Endothelial cell of umbilical vein (primary cell): ENCODE results near the gene BLOC1S3. TPM values are rescaled to one million over a fixed set of nuclear protein-coding genes. Genes with fewer than 3 reads are reported as not detected.

Experiments used
- BruUV-seq: library from RNA; stranded (reverse); fragments of 400-500 nt; replicated peaks from 2 replicates; lab custom pipeline; 2021; lab: Mats Ljungman, UMichigan
- CTCF ChIA-PET: fragments of 300-600, 350-600 bp; sonication (Branson Sonifier 250); formaldehyde crosslinking; loops from one replicate; lab custom pipeline; 2021; ENCODE audit warnings: antibody characterized with exemption, inconsistent platforms; lab: Charles Lee
- POLR2A ChIA-PET: fragments of 300-600, 350-600 bp; sonication (Branson Sonifier 250); formaldehyde crosslinking; loops from one replicate; lab custom pipeline; 2021; ENCODE audit warnings: antibody characterized with exemption, inconsistent platforms; lab: Charles Lee
- DNase-seq: peaks from one replicate; pipeline ENCODE4 v3.0.0-alpha.2; 2011; ENCODE audit warnings: low read depth, low spot score
- FAIRE-seq: peaks from 2 replicates; lab custom pipeline; 2011; peaks lifted over from hg19 to GRCh38; lab: Jason Lieb, UNC
- H2AFZ ChIP-seq: 2 replicates; pipeline ENCODE4 v1.6.0; 2012; ENCODE audit warnings: low read depth, low read length, control low read depth, inconsistent platforms
- H3K27ac ChIP-seq: 2 replicates; pipeline ENCODE4 v1.5.1; 2011; ENCODE audit warnings: low read depth, mild to moderate bottlenecking, control low read depth, low read length, moderate library complexity; ENCODE audit not compliant: insufficient read depth
- H3K27me3 ChIP-seq, 2 experiments: 2 replicates each; pipeline versions ENCODE4 v1.6.0 to v1.6.1; 2011; ENCODE audit warnings: low read length in 2 of 2, mixed read lengths in 1 of 2; ENCODE audit not compliant: control insufficient read depth in 2 of 2, insufficient read depth in 2 of 2
- H3K36me3 ChIP-seq, 2 experiments: 2 replicates in 1 of 2; 3 replicates in 1 of 2; pipeline ENCODE4 v1.5.1; 2011; ENCODE audit warnings: low read length in 2 of 2, mild to moderate bottlenecking in 1 of 2, moderate library complexity in 1 of 2; ENCODE audit not compliant: control insufficient read depth in 2 of 2, insufficient read depth in 2 of 2; ENCODE audit errors: extremely low read depth in 1 of 2
- H3K4me1 ChIP-seq: 3 replicates; pipeline ENCODE4 v1.5.1; 2011; ENCODE audit warnings: mild to moderate bottlenecking, low read length; ENCODE audit not compliant: control insufficient read depth, insufficient read depth; ENCODE audit errors: extremely low read depth
- H3K4me2 ChIP-seq: 2 replicates; pipeline ENCODE4 v1.6.1; 2011; ENCODE audit warnings: low read length, control low read depth, mixed read lengths; ENCODE audit not compliant: insufficient read depth
- H3K4me3 ChIP-seq, 3 experiments: fragments of 200-600 bp in 1 of 3; sonication (generic), shearing (Covaris generic) in 1 of 3; replicated peaks in 1 of 3; 2 replicates each; pipeline ENCODE4 v1.5.1; 2011 to 2016; ENCODE audit warnings: control low read depth in 3 of 3, low read length in 3 of 3, mild to moderate bottlenecking in 2 of 3, inconsistent platforms in 1 of 3, low read depth in 1 of 3, moderate library complexity in 1 of 3; ENCODE audit not compliant: insufficient read depth in 1 of 3
- H3K79me2 ChIP-seq: 2 replicates; pipeline ENCODE4 v1.6.0; 2012; ENCODE audit warnings: low read length, inconsistent platforms; ENCODE audit not compliant: control insufficient read depth, insufficient read depth
- H3K9ac ChIP-seq: replicated peaks from 2 replicates; pipeline ENCODE3; 2011; ENCODE audit warnings: low read length, control low read depth; ENCODE audit not compliant: insufficient read depth; ENCODE audit errors: extremely low read depth
- H3K9me1 ChIP-seq: replicated peaks from 3 replicates; pipeline ENCODE4 v1.6.0; 2011; ENCODE audit warnings: mild to moderate bottlenecking, low read length; ENCODE audit not compliant: control insufficient read depth, insufficient read depth; ENCODE audit errors: extremely low read depth
- H3K9me3 ChIP-seq: replicated peaks from 2 replicates; pipeline ENCODE4 v1.5.1; 2012; ENCODE audit warnings: low read length, inconsistent platforms; ENCODE audit not compliant: control insufficient read depth, insufficient read depth
- H4K20me1 ChIP-seq: replicated peaks from 2 replicates; pipeline ENCODE3; 2011; ENCODE audit warnings: mild to moderate bottlenecking, low read length; ENCODE audit not compliant: control insufficient read depth, insufficient read depth; ENCODE audit errors: extremely low read depth
- EZH2 ChIP-seq: IDR thresholded peaks from 2 replicates; pipeline ENCODE4 v1.6.1; 2012; ENCODE audit warnings: borderline replicate concordance, low read depth, mild to moderate bottlenecking, moderate library complexity, low read length, inconsistent platforms; ENCODE audit not compliant: severe bottlenecking
- FOS ChIP-seq: IDR thresholded peaks from 2 replicates; pipeline ENCODE4 v1.6.1; 2011; ENCODE audit warnings: mild to moderate bottlenecking, low read length, moderate library complexity, borderline replicate concordance; ENCODE audit not compliant: insufficient read depth
- GATA2 ChIP-seq: IDR thresholded peaks from 2 replicates; pipeline ENCODE4 v1.7.0; 2011; ENCODE audit warnings: low read depth, mild to moderate bottlenecking, moderate library complexity, mixed read lengths, low read length; ENCODE audit not compliant: insufficient read length, insufficient read depth
- JUN ChIP-seq: IDR thresholded peaks from 2 replicates; pipeline ENCODE4 v1.6.1; 2011; ENCODE audit warnings: borderline replicate concordance, low read depth; ENCODE audit not compliant: insufficient read length, insufficient read depth
- MYC ChIP-seq: IDR thresholded peaks from one replicate; pipeline ENCODE4 v1.6.1; 2011; ENCODE audit warnings: mild to moderate bottlenecking, low read depth, low read length
- POLR2A ChIP-seq: IDR thresholded peaks from 2 replicates; pipeline ENCODE4 v1.6.1; 2012; ENCODE audit warnings: low read depth, mild to moderate bottlenecking, control low read depth, low read length
- POLR2AphosphoS5 ChIP-seq: IDR thresholded peaks from 2 replicates; pipeline ENCODE4 v1.6.1; 2012; ENCODE audit warnings: low read depth, mild to moderate bottlenecking, control low read depth, low read length, moderate library complexity; ENCODE audit not compliant: insufficient read depth
- dilution Hi-C: fragments of 300-500 bp; cut with MboI; formaldehyde crosslinking; loops from one replicate; pipeline ENCODE4 v1.15.0; 2019; ENCODE audit warnings: low sequenced_read_pairs; ENCODE audit not compliant: extremely low pct_ligation_motif_present
- intact Hi-C: fragments of 100-400 bp; cut with micrococcal nuclease; formaldehyde crosslinking; loops from one replicate; pipeline ENCODE4 v1.10.0; 2022
- polyA plus RNA-seq, 4 experiments: library from polyadenylated mRNA; depleted of rRNA in 3 of 4; stranded (reverse) in 3 of 4; unstranded in 1 of 4; fragments of >200 nt; gene quantifications; 2 replicates each; pipeline versions ENCODE4 v1.2.1 to v1.2.3, GENCODE V29; 2011 to 2012; ENCODE audit warnings: missing spikeins in 1 of 4
- total RNA-seq: library from RNA; stranded (reverse); gene quantifications from 2 replicates; pipeline ENCODE4 v1.2.3, GENCODE V29; 2021
- TF ChIP-seq, protein P1 (sequence below), 2 donors: IDR thresholded peaks; 1 replicate in 1 of 2; 2 replicates in 1 of 2; pipeline ENCODE4 v1.5.1; 2011; ENCODE audit warnings: low read length in 2 of 2, mild to moderate bottlenecking in 2 of 2, moderate library complexity in 2 of 2, control low read depth in 1 of 2, inconsistent platforms in 1 of 2, low read depth in 1 of 2; ENCODE audit not compliant: insufficient read depth in 1 of 2; ENCODE audit errors: extremely low read depth in 1 of 2
- TF ChIP-seq, protein P2 (sequence below): IDR thresholded peaks from 2 replicates; pipeline ENCODE4 v1.6.1; 2011; ENCODE audit not compliant: insufficient read depth, insufficient read length

Gene BLOC1S3
- total and polyA plus RNA-seq, 2 donors (not counting 3 experiments of a cell fraction or from before 2014, with no cell fraction given), result 13.6 to 17.4 TPM

DNA sequence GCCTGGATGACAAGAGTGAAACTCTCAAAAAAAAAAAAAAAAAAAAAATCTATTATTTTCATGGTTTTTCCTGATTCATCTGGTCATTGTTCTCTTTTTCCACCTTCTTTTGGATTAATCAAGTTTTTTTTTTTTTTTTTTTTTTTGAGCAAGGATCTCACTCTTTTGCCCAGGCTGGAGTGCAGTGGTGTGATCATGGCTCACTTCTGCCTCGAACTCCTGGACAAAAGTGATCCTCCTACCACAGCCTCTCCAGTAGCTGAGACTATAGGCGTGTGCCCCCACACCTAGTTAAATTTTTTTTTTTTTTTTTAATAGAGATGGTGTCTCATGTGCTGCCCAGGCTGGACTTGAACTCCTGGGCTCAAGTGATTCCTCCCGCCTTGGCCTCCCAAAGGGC is 27.7 kb downstream of the BLOC1S3 start:
- intact Hi-C loops, result no loop called here
- BruUV-seq, result no TSS peak
- Histone ChIP-seq H3K4me3 (no peak overlapping the region), H3K9me3 (no peaks in the 10 kb centered on the region), H4K20me1 (no peaks in the 10 kb centered on the region), H3K27me3 (no peaks in the 10 kb centered on the region), H2AFZ (no peak overlapping the region), H3K36me3 (no peaks in the 10 kb centered on the region), H3K9ac (no peak overlapping the region), H3K79me2 (no peaks in the 10 kb centered on the region), H3K4me1 (peaks cover under 1% of the 10 kb centered on the region), H3K4me2 (no peak overlapping the region), H3K9me1 (no peaks in the 10 kb centered on the region), H3K27ac (no peak overlapping the region)
- POLR2A ChIA-PET, result no interaction called here
- dilution Hi-C loops, result no loop called here
- CTCF ChIA-PET, result interaction anchor here (0.7 to 1.7 kb wide), 4 partner anchors 9 to 132 kb away, joined by 3 to 4 read pairs (median 3); no protein-coding TSS in a partner anchor
- no peak for FAIRE-seq
- no peak for TF ChIP-seq JUN
- no peak for TF ChIP-seq GATA2
- TF ChIP-seq, protein P1, sequence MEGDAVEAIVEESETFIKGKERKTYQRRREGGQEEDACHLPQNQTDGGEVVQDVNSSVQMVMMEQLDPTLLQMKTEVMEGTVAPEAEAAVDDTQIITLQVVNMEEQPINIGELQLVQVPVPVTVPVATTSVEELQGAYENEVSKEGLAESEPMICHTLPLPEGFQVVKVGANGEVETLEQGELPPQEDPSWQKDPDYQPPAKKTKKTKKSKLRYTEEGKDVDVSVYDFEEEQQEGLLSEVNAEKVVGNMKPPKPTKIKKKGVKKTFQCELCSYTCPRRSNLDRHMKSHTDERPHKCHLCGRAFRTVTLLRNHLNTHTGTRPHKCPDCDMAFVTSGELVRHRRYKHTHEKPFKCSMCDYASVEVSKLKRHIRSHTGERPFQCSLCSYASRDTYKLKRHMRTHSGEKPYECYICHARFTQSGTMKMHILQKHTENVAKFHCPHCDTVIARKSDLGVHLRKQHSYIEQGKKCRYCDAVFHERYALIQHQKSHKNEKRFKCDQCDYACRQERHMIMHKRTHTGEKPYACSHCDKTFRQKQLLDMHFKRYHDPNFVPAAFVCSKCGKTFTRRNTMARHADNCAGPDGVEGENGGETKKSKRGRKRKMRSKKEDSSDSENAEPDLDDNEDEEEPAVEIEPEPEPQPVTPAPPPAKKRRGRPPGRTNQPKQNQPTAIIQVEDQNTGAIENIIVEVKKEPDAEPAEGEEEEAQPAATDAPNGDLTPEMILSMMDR (IDR thresholded peaks at IDR 0.05; ENCODE audit: extremely low read depth in 1 of 2, insufficient read depth in 1 of 2, low read depth in 1 of 2, low read length in 2 of 2), result no peak
- TF ChIP-seq POLR2AphosphoS5, result no peak
- no peak for TF ChIP-seq MYC
- TF ChIP-seq, protein P2, sequence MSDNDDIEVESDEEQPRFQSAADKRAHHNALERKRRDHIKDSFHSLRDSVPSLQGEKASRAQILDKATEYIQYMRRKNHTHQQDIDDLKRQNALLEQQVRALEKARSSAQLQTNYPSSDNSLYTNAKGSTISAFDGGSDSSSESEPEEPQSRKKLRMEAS, result no peak
- no peak for TF ChIP-seq FOS
- TF ChIP-seq POLR2A, result no peak
- TF ChIP-seq EZH2, result no peak
- no peak for DNase-seq
